Measurements from ENCODE around the gene MYCBPAP. TPM values are rescaled to one million over a fixed set of nuclear protein-coding genes. Genes with fewer than 3 reads are reported as not detected.

MYCBPAP gene
- total RNA-seq, 2 donors from 2014 or later = 1.2 to 1.3 TPM

DNA sequence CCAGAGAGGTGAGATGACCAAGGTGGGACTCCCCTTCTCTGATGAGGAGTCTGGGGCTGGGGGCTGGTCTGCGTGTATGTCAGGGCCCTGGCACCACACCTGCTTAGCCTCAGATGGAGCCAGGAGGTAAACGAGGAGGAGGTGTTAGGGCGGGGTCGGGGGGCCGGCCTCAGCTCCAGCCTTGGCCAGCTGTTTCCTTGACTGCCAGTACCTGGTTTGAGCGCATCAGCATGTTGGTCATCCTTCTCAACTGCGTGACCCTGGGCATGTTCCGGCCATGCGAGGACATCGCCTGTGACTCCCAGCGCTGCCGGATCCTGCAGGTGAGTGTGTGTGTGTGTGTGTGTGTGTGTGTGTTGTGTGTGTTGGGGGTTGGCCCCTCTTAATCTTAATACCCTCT, 60.4 kb downstream of the MYCBPAP start:
- H3K36me3 Mint-ChIP-seq (ENCODE audit: low read depth) = no peaks in the 10 kb centered on the region
- DNase-seq (no peak), ATAC-seq (no peak)
- H3K4me3 Mint-ChIP-seq = no peak overlapping the region
- peaks cover 18% of the 10 kb centered on the region for H3K4me1 Mint-ChIP-seq
- H3K9me3 ChIP-seq (ENCODE audit: control insufficient read depth, low read length, poor library complexity, severe bottlenecking) = no peaks in the 10 kb centered on the region
- H3K27ac Mint-ChIP-seq = no peak overlapping the region
- H3K27me3 Mint-ChIP-seq = peaks cover 64% of the 10 kb centered on the region

DNA sequence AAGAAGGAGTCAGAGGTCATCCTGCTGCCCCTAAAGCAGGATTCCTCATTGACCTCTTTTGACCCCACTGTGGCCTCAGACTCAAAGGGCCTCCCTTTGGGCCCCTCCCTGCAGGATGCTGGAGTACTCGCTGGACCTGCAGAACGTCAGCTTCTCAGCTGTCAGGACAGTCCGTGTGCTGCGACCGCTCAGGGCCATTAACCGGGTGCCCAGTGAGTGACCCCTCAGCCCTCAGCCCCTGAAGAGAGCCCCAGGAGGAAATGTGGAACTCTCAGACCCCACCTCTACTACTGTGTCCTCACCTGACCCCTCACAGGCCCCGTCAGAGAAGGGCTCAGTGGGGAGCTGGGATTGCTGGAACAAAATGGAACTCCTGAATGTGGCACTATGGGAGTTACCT, 61.4 kb downstream of the MYCBPAP start:
- no peak for ATAC-seq
- no peaks in the 10 kb centered on the region for H3K9me3 ChIP-seq (ENCODE audit: control insufficient read depth, low read length, poor library complexity, severe bottlenecking)
- no peak for DNase-seq
- Mint-ChIP-seq H3K36me3 (ENCODE audit: low read depth) (no peaks in the 10 kb centered on the region), H3K27me3 (peaks cover 69% of the 10 kb centered on the region), H3K27ac (no peak overlapping the region), H3K4me1 (peaks cover 18% of the 10 kb centered on the region), H3K4me3 (no peak overlapping the region)

DNA sequence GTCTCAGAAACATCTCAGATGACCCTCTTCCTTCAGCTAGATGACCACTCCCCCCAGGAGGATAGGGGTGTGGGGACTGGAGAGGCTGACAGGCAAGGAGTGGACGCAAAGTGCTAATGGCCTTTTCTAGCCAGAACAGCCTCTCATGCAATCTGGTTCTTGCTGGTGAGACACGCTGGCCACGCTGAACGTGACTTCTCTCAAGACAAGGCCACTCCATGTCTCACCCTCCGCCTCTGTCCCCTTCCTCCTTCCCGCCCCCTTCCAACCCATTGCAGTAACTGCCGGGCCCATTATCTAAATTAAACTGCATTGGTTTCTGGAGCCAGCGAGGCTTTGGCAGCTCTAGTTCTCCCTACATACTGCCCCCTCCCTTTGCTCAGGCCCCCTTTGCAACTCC, 61.8 kb downstream of the MYCBPAP start:
- H3K9me3 ChIP-seq (ENCODE audit: control insufficient read depth, low read length, poor library complexity, severe bottlenecking) = no peaks in the 10 kb centered on the region
- H3K27me3 Mint-ChIP-seq = peaks cover 69% of the 10 kb centered on the region
- H3K36me3 Mint-ChIP-seq (ENCODE audit: low read depth) = no peaks in the 10 kb centered on the region
- peaks cover 17% of the 10 kb centered on the region for H3K4me1 Mint-ChIP-seq
- DNase-seq = no peak
- no peak overlapping the region for H3K4me3 Mint-ChIP-seq
- H3K27ac Mint-ChIP-seq = no peak overlapping the region
- no peak for ATAC-seq

DNA sequence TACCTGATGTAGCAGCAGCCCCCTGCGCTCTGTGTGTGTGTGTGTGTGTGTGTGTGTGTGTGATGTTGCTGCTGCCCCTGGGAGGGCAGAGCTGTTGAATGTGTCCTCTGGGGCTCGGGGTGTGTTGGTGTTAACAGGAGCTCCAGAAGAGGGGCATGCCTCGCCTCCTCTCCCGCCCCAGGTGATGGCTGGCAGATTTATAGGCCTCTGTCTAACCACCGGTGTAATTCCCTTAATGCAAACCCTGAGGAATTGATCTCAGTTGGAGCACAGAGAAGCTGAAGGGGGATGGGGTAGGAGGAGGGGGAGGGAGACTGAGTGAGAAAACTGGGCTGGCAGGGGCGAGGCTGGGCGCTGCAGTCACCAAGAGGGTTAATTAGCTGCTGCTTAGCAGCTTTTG, 62.3 kb downstream of the MYCBPAP start:
- H3K36me3 Mint-ChIP-seq (ENCODE audit: low read depth) = no peaks in the 10 kb centered on the region
- H3K4me1 Mint-ChIP-seq = peaks cover 13% of the 10 kb centered on the region
- no peak for DNase-seq
- ATAC-seq = no peak
- no peak overlapping the region for H3K27ac Mint-ChIP-seq
- no peaks in the 10 kb centered on the region for H3K9me3 ChIP-seq (ENCODE audit: control insufficient read depth, low read length, poor library complexity, severe bottlenecking)
- H3K27me3 Mint-ChIP-seq = peaks cover 69% of the 10 kb centered on the region
- H3K4me3 Mint-ChIP-seq = no peak overlapping the region

DNA sequence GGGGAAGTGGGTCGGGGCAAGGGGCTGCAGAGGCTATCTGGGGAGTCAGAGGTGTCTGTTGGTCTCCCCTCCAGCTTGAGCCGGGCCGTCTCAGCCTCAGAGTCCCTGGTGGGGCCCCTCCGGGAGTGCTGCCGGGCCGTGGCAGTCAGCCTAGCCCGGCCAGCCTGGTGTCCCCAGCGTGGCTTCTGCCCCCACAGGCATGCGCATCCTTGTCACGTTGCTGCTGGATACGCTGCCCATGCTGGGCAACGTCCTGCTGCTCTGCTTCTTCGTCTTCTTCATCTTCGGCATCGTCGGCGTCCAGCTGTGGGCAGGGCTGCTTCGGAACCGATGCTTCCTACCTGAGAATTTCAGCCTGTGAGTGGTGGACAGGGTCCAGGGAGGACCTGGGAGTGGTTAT, 63.4 kb downstream of the MYCBPAP start:
- no peak overlapping the region for H3K4me3 Mint-ChIP-seq
- DNase-seq (no peak), ATAC-seq (no peak)
- H3K27me3 Mint-ChIP-seq = peaks cover 57% of the 10 kb centered on the region
- peaks cover 5% of the 10 kb centered on the region for H3K4me1 Mint-ChIP-seq
- no peaks in the 10 kb centered on the region for H3K9me3 ChIP-seq (ENCODE audit: control insufficient read depth, low read length, poor library complexity, severe bottlenecking)
- no peak overlapping the region for H3K27ac Mint-ChIP-seq
- H3K36me3 Mint-ChIP-seq (ENCODE audit: low read depth) = no peaks in the 10 kb centered on the region

DNA sequence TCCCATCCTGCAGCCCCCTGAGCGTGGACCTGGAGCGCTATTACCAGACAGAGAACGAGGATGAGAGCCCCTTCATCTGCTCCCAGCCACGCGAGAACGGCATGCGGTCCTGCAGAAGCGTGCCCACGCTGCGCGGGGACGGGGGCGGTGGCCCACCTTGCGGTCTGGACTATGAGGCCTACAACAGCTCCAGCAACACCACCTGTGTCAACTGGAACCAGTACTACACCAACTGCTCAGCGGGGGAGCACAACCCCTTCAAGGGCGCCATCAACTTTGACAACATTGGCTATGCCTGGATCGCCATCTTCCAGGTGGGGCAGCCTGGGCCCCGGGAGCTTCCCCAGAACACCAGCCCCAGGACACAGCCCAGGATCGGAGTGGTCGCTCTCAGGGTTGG, 64.3 kb downstream of the MYCBPAP start:
- DNase-seq = no peak
- Mint-ChIP-seq H3K4me3 (no peak overlapping the region), H3K36me3 (ENCODE audit: low read depth) (no peaks in the 10 kb centered on the region), H3K4me1 (peaks cover 6% of the 10 kb centered on the region), H3K27me3 (peaks cover 55% of the 10 kb centered on the region), H3K27ac (no peak overlapping the region)
- no peaks in the 10 kb centered on the region for H3K9me3 ChIP-seq (ENCODE audit: control insufficient read depth, low read length, poor library complexity, severe bottlenecking)
- no peak for ATAC-seq

DNA sequence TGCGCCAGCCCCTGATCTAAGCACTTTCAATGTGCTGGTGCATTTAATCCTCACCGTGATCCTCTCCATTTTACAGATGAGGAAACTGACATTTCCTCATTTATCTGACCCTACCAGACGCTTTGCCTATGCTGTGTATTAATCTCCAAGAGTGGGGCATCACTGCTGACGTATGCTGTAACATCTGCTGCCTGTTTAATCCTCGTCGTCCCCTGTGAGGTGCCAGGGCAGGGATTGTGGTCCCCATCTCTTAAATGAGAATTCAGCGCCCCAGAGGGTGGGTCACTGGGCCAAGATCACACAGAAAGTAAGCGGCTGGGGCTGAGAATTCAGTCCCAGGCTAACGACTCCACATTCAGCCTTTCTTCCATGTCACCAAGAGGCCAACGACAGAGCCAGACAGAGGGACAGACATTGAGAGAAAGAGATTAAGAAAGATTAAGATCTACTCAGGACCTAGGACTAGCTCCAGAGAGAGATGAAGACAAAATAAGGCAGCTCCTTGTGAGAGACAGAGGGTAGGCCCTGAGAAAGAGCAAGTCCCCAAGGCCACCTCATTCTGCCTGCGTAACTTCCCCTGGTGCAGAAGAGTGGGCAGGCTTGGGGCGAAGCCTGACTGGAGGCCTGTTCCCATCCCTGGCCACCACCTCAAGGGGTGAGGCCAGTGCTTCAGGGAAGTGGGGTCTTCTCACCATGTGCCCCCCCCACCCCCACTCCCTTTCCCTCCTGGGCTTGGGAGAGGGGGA, 65.8 kb downstream of the MYCBPAP start:
- ATAC-seq (no peak), DNase-seq (no peak)
- no peaks in the 10 kb centered on the region for H3K9me3 ChIP-seq (ENCODE audit: control insufficient read depth, low read length, poor library complexity, severe bottlenecking)
- H3K4me3 Mint-ChIP-seq = no peak overlapping the region
- H3K36me3 Mint-ChIP-seq (ENCODE audit: low read depth) = peaks cover 3% of the 10 kb centered on the region
- peaks cover 62% of the 10 kb centered on the region for H3K27me3 Mint-ChIP-seq
- peaks cover 10% of the 10 kb centered on the region for H3K4me1 Mint-ChIP-seq
- H3K27ac Mint-ChIP-seq = no peak overlapping the region

DNA sequence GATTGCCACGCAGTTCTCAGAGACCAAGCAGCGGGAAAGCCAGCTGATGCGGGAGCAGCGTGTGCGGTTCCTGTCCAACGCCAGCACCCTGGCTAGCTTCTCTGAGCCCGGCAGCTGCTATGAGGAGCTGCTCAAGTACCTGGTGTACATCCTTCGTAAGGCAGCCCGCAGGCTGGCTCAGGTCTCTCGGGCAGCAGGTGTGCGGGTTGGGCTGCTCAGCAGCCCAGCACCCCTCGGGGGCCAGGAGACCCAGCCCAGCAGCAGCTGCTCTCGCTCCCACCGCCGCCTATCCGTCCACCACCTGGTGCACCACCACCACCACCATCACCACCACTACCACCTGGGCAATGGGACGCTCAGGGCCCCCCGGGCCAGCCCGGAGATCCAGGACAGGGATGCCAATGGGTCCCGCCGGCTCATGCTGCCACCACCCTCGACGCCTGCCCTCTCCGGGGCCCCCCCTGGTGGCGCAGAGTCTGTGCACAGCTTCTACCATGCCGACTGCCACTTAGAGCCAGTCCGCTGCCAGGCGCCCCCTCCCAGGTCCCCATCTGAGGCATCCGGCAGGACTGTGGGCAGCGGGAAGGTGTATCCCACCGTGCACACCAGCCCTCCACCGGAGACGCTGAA, 67.5 kb downstream of the MYCBPAP start:
- ATAC-seq = no peak

DNA sequence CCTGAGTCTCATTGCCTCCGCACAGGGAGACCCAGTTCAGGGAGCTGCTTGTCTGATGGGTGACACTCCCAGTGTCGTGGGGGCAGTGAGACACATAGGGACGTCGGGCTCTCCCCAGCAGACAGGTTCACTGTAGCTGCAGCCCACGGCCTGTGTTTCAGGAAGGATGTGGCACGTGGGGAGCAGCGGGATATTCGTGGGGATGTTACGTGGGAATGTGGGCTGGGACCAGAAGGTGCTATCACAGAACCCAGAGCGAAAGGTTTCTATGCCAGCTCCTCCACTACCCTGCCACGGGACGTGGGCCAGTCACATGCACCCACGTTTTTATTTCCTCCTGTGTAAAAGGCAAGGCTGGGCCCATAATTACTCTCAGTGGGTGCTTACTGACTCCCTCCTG, 68.6 kb downstream of the MYCBPAP start:
- Mint-ChIP-seq H3K4me3 (no peak overlapping the region), H3K36me3 (ENCODE audit: low read depth) (peaks cover 3% of the 10 kb centered on the region), H3K4me1 (peaks cover 7% of the 10 kb centered on the region), H3K27ac (no peak overlapping the region), H3K27me3 (peaks cover 61% of the 10 kb centered on the region)
- DNase-seq (no peak), ATAC-seq (no peak)
- H3K9me3 ChIP-seq (ENCODE audit: control insufficient read depth, low read length, poor library complexity, severe bottlenecking) = no peaks in the 10 kb centered on the region

More for the DNA sequence above, 67.5 kb downstream of the MYCBPAP start:
- no peak overlapping the region for H3K27ac Mint-ChIP-seq
- no peak overlapping the region for H3K4me3 Mint-ChIP-seq
- H3K27me3 Mint-ChIP-seq = peaks cover 63% of the 10 kb centered on the region
- DNase-seq = no peak
- H3K9me3 ChIP-seq (ENCODE audit: control insufficient read depth, low read length, poor library complexity, severe bottlenecking) = no peaks in the 10 kb centered on the region
- H3K4me1 Mint-ChIP-seq = peaks cover 10% of the 10 kb centered on the region
- H3K36me3 Mint-ChIP-seq (ENCODE audit: low read depth) = peaks cover 3% of the 10 kb centered on the region

DNA sequence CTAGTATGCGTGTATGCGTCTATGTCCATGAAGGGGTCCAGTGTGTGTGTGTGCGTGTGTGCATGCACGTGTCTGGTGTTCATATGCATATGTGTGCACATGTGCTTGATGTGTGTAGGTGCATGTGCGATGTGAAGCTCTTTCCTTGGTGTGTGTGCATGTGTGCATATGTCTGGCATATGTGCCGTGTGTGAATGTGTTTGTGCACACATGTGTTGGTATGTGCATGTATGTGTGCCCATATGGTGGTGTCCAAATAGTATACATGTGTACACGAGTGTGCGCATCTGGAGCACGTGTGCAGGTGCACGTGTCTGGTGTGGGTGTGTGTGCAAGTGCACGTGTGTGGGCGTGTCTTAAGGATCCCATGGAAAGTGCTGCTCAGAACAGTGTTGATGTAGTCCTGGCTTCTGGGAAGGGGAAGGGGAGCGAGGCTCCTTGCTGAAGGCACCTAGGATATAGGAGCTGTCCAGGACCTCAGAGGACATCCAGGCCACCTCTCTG, 69.3 kb downstream of the MYCBPAP start:
- H3K4me3 Mint-ChIP-seq = no peak overlapping the region
- DNase-seq (no peak), ATAC-seq (no peak)
- peaks cover 6% of the 10 kb centered on the region for H3K4me1 Mint-ChIP-seq
- no peaks in the 10 kb centered on the region for H3K9me3 ChIP-seq (ENCODE audit: control insufficient read depth, low read length, poor library complexity, severe bottlenecking)
- H3K36me3 Mint-ChIP-seq (ENCODE audit: low read depth) = peaks cover 3% of the 10 kb centered on the region
- H3K27ac Mint-ChIP-seq = no peak overlapping the region
- peaks cover 61% of the 10 kb centered on the region for H3K27me3 Mint-ChIP-seq

DNA sequence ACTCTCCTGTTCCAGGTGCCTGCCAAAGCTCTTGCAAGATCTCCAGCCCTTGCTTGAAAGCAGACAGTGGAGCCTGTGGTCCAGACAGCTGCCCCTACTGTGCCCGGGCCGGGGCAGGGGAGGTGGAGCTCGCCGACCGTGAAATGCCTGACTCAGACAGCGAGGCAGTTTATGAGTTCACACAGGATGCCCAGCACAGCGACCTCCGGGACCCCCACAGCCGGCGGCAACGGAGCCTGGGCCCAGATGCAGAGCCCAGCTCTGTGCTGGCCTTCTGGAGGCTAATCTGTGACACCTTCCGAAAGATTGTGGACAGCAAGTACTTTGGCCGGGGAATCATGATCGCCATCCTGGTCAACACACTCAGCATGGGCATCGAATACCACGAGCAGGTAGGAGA, 69.9 kb downstream of the MYCBPAP start:
- Mint-ChIP-seq H3K27me3 (peaks cover 57% of the 10 kb centered on the region), H3K27ac (peak overlapping the region; percentile 19), H3K4me1 (peaks cover 6% of the 10 kb centered on the region), H3K4me3 (no peak overlapping the region), H3K36me3 (ENCODE audit: low read depth) (peaks cover 3% of the 10 kb centered on the region)
- ATAC-seq (no peak), DNase-seq (no peak)
- H3K9me3 ChIP-seq (ENCODE audit: control insufficient read depth, low read length, poor library complexity, severe bottlenecking) = no peaks in the 10 kb centered on the region

DNA sequence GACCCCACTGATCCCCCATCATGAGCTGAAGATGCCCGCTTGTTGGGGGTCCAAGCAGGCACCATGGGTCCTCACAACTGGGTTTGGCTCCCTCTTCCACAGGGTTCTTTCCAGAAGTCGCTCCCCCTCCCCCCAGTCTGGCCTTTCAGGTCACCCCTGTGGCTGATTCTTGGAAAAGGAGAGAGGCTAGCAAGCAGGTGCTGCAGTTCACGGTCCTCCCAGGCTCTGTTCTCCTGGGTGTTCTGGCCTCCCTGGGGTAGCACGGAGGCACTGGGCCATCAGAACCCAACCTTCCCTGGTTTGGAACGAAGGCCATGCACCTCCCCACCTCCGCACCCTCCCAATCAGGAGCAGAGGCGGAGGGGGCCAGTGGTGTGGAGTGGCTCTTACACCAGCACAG, 71.2 kb downstream of the MYCBPAP start:
- peaks cover 3% of the 10 kb centered on the region for H3K36me3 Mint-ChIP-seq (ENCODE audit: low read depth)
- no peak overlapping the region for H3K27ac Mint-ChIP-seq
- H3K4me1 Mint-ChIP-seq = peaks cover 6% of the 10 kb centered on the region

DNA sequence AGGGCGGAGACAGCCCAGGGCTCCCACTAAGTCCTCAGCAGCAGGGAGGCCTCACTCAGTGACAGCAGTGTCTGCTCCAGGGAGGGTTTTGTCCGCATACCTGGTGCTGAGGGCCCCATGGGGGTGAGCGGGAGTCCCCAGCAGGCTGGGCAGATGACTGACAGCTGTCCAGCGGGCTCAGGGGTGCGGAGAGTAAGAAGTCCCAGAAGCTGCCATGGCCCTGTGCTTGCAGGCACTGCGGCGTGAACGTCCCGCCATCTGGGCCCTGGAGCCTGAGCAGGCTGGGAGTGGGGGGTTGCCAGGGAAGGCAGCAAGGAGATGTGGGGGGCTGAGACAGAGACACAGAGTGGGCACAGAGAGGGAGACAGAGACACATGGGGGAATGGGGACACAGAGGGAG, 72.4 kb downstream of the MYCBPAP start:
- no peak for ATAC-seq

More for the DNA sequence above, 71.2 kb downstream of the MYCBPAP start:
- no peaks in the 10 kb centered on the region for H3K9me3 ChIP-seq (ENCODE audit: control insufficient read depth, low read length, poor library complexity, severe bottlenecking)
- DNase-seq (no peak), ATAC-seq (no peak)
- Mint-ChIP-seq H3K27me3 (peaks cover 57% of the 10 kb centered on the region), H3K4me3 (no peak overlapping the region)

More for the DNA sequence above, 72.4 kb downstream of the MYCBPAP start:
- Mint-ChIP-seq H3K4me1 (peaks cover 6% of the 10 kb centered on the region), H3K4me3 (no peak overlapping the region), H3K27me3 (peaks cover 50% of the 10 kb centered on the region), H3K27ac (no peak overlapping the region), H3K36me3 (ENCODE audit: low read depth) (peaks cover 3% of the 10 kb centered on the region)
- no peaks in the 10 kb centered on the region for H3K9me3 ChIP-seq (ENCODE audit: control insufficient read depth, low read length, poor library complexity, severe bottlenecking)
- no peak for DNase-seq

All from T-helper 17 cell (primary cell).